Naive thymus-derived CD8-positive, alpha-beta T cell (primary cell): ENCODE measurements around the gene INTS1. TPM values are rescaled to one million over a fixed set of nuclear protein-coding genes. Genes with fewer than 3 reads are reported as not detected.

Experiments used
- ATAC-seq, 2 donors: fragments of 150-1000 bp; cut with Tn5 transposase in 1 of 2; sonication (Bioruptor Pico), chemical (Tn5 transposase) in 1 of 2; 1 replicate in 1 of 2; 2 replicates in 1 of 2; pipeline ENCODE4 v1.10.0; 2021; ENCODE audit warnings: mild to moderate bottlenecking in 2 of 2, moderate library complexity in 2 of 2
- POLR2A ChIA-PET: fragments of 350-600 bp; sonication (Branson Sonifier 250); formaldehyde crosslinking; loops from one replicate; lab custom pipeline; 2021; ENCODE audit warnings: antibody characterized with exemption; lab: Charles Lee
- DNase-seq, 10 donors: peaks; one replicate each; pipeline versions ENCODE4 v3.0.0 to v3.0.0-alpha.2; 2020 to 2022
- H3K27ac Mint-ChIP-seq, 10 donors: one replicate each; pipeline ENCODE4 v1.8.0; 2020 to 2022; ENCODE audit warnings: mild to moderate bottlenecking in 10 of 10, mixed read lengths in 10 of 10, moderate library complexity in 4 of 10, inconsistent platforms in 1 of 10
- H3K27me3 Mint-ChIP-seq, 5 donors: one replicate each; pipeline ENCODE4 v1.8.0; 2021 to 2022; ENCODE audit warnings: mixed read lengths in 5 of 5
- H3K36me3 Mint-ChIP-seq, 3 donors: one replicate each; pipeline ENCODE4 v1.8.0; 2020 to 2022; ENCODE audit warnings: mixed read lengths in 3 of 3, mild to moderate bottlenecking in 2 of 3, inconsistent platforms in 1 of 3
- H3K4me1 Mint-ChIP-seq, 4 donors: one replicate each; pipeline ENCODE4 v1.8.0; 2021 to 2022; ENCODE audit warnings: mixed read lengths in 4 of 4
- H3K4me3 Mint-ChIP-seq, 10 donors: one replicate each; pipeline ENCODE4 v1.8.0; 2020 to 2022; ENCODE audit warnings: mild to moderate bottlenecking in 10 of 10, mixed read lengths in 10 of 10, moderate library complexity in 6 of 10, inconsistent platforms in 1 of 10
- H3K9me3 Mint-ChIP-seq, 9 donors: one replicate each; pipeline ENCODE4 v1.8.0; 2020 to 2022; ENCODE audit warnings: mixed read lengths in 9 of 9, mild to moderate bottlenecking in 3 of 9, inconsistent platforms in 1 of 9, moderate library complexity in 1 of 9
- polyA plus RNA-seq, 3 donors: library from polyadenylated mRNA; unstranded; fragments of 300-500 nt; fragmentation: Illumina TruSeq; gene quantifications; one replicate each; pipeline ENCODE4 v1.2.3, GENCODE V29; 2021
- total RNA-seq, 8 experiments: library from RNA in 2 of 8; stranded (reverse) in 2 of 8; gene quantifications; one replicate each; pipeline ENCODE4 v1.2.3 and lab custom pipeline; 2021 to 2026

Gene INTS1
- total and polyA plus RNA-seq, 5 experiments from 2014 or later: 9.1 to 136 (median 24.6) TPM

- DNase-seq (peak in 9 of 10 donors; percentile 37 to 72 (median 55)), ATAC-seq (peak; percentile 51 to 59)
- no peaks in the 10 kb centered on the region for H3K27me3 Mint-ChIP-seq
- H3K4me1 Mint-ChIP-seq: peaks cover 17 to 42% (median 34%) of the 10 kb centered on the region in 4 donors
- no peaks in the 10 kb centered on the region for H3K9me3 Mint-ChIP-seq
- POLR2A ChIA-PET: interaction anchor here (1.1 to 4.3 kb wide), 8 partner anchors 9 to 821 kb away, joined by 3 to 29 read pairs (median 7); partner anchors contain the start of genes INTS1, PSMG3 and TMEM184A
- H3K27ac Mint-ChIP-seq: peak overlapping the region; percentile 91 to 98 (median 97)
- H3K4me3 Mint-ChIP-seq: peak overlapping the region; percentile 86 to 94 (median 91)
- H3K36me3 Mint-ChIP-seq: peaks cover 0 to 14% (median 0%) of the 10 kb centered on the region in 3 donors
These were observed 28.5 kb upstream of the INTS1 start for GRCh38 chr7:1532456-1533254.

- Mint-ChIP-seq H3K9me3 (no peaks in the 10 kb centered on the region), H3K27ac (peak overlapping the region; percentile 91 to 98 (median 97)), H3K4me1 (peaks cover 17 to 42% (median 34%) of the 10 kb centered on the region in 4 donors), H3K36me3 (peaks cover 0 to 14% (median 0%) of the 10 kb centered on the region in 3 donors), H3K4me3 (peak overlapping the region; percentile 86 to 94 (median 91)), H3K27me3 (no peaks in the 10 kb centered on the region)
- peak in 3 of 10 donors; percentile 16 to 35 (median 34) for DNase-seq
- POLR2A ChIA-PET: interaction anchor here (1.1 to 4.3 kb wide), 6 partner anchors 12 to 568 kb away, joined by 3 to 29 read pairs (median 8); partner anchors contain the start of genes INTS1, PSMG3 and TMEM184A
- peak; percentile 11 to 12 for ATAC-seq
These were observed 27.8 kb upstream of the INTS1 start for GRCh38 chr7:1531979-1532455.

GRCh38 chr7:1531263-1531978 lies 27.2 kb upstream of the INTS1 start:
- POLR2A ChIA-PET: interaction anchor here (1.1 to 4.3 kb wide), 5 partner anchors 12 to 568 kb away, joined by 3 to 29 read pairs (median 9); partner anchors contain the start of genes INTS1 and TMEM184A
- no peaks in the 10 kb centered on the region for H3K9me3 Mint-ChIP-seq
- peaks cover 19 to 39% (median 33%) of the 10 kb centered on the region in 4 donors for H3K4me1 Mint-ChIP-seq
- peak overlapping the region; percentile 86 to 94 (median 91) for H3K4me3 Mint-ChIP-seq
- peak in 9 of 10 donors; percentile 17 to 70 (median 56) for DNase-seq
- H3K36me3 Mint-ChIP-seq: peaks cover 0 to 14% (median 0%) of the 10 kb centered on the region in 3 donors
- ATAC-seq: peak; percentile 39 to 42
- H3K27me3 Mint-ChIP-seq: peaks cover 0 to 4% (median 3%) of the 10 kb centered on the region in 5 donors
- peak overlapping the region; percentile 91 to 98 (median 97) for H3K27ac Mint-ChIP-seq

GRCh38 chr7:1530946-1531262 lies 26.7 kb upstream of the INTS1 start:
- POLR2A ChIA-PET: interaction anchor here (1.1 to 3.9 kb wide), 3 partner anchors 22 to 25 kb away, joined by 5 to 13 read pairs (median 9); partner anchors contain the start of gene TMEM184A
- DNase-seq: peak in 3 of 10 donors; percentile 22 to 55 (median 49)
- peaks cover 0 to 4% (median 3%) of the 10 kb centered on the region in 5 donors for H3K27me3 Mint-ChIP-seq
- no peak overlapping the region for H3K4me3 Mint-ChIP-seq
- peaks cover 0 to 14% (median 0%) of the 10 kb centered on the region in 3 donors for H3K36me3 Mint-ChIP-seq
- H3K4me1 Mint-ChIP-seq: peaks cover 19 to 36% (median 31%) of the 10 kb centered on the region in 4 donors
- no peaks in the 10 kb centered on the region for H3K9me3 Mint-ChIP-seq
- no peak overlapping the region for H3K27ac Mint-ChIP-seq
- ATAC-seq: peak; percentile 42 to 62

GRCh38 chr7:1529383-1530116 lies 25.4 kb upstream of the INTS1 start:
- Mint-ChIP-seq H3K4me3 (peak overlapping the region; percentile 53 to 86 (median 64)), H3K27me3 (peaks cover 0 to 4% (median 3%) of the 10 kb centered on the region in 5 donors), H3K27ac (peak overlapping the region; percentile 66 to 94 (median 86)), H3K9me3 (no peaks in the 10 kb centered on the region), H3K36me3 (peaks cover 0 to 4% (median 0%) of the 10 kb centered on the region in 3 donors), H3K4me1 (peaks cover 18 to 33% (median 28%) of the 10 kb centered on the region in 4 donors)
- no peak for ATAC-seq
- DNase-seq: no peak
- POLR2A ChIA-PET: interaction anchor here (1.1 to 1.6 kb wide), 2 partner anchors 17 to 24 kb away, joined by 5 to 6 read pairs; no protein-coding TSS in a partner anchor

GRCh38 chr7:1526271-1526754 lies 22.1 kb upstream of the INTS1 start:
- ATAC-seq (no peak), DNase-seq (no peak)
- peaks cover 0 to 4% (median 3%) of the 10 kb centered on the region in 5 donors for H3K27me3 Mint-ChIP-seq
- H3K36me3 Mint-ChIP-seq: no peaks in the 10 kb centered on the region
- no peaks in the 10 kb centered on the region for H3K9me3 Mint-ChIP-seq
- no peak overlapping the region for H3K4me3 Mint-ChIP-seq
- peaks cover 0 to 4% (median 3%) of the 10 kb centered on the region in 4 donors for H3K4me1 Mint-ChIP-seq
- H3K27ac Mint-ChIP-seq: no peak overlapping the region
- POLR2A ChIA-PET: no interaction called here

- DNase-seq: no peak
- no peak for ATAC-seq
- Mint-ChIP-seq H3K27ac (peak overlapping the region in 2 of 10 donors; percentile 15 to 38), H3K4me3 (no peak overlapping the region), H3K27me3 (peaks cover 0 to 4% (median 3%) of the 10 kb centered on the region in 5 donors), H3K36me3 (no peaks in the 10 kb centered on the region), H3K4me1 (peaks cover 0 to 4% (median 3%) of the 10 kb centered on the region in 4 donors), H3K9me3 (no peaks in the 10 kb centered on the region)
- POLR2A ChIA-PET: no interaction called here
These were observed 21.2 kb upstream of the INTS1 start for GRCh38 chr7:1525409-1525808.

- H3K27me3 Mint-ChIP-seq: peaks cover 0 to 4% (median 3%) of the 10 kb centered on the region in 5 donors
- H3K4me3 Mint-ChIP-seq: no peak overlapping the region
- DNase-seq: no peak
- H3K36me3 Mint-ChIP-seq: peaks cover 0 to 6% (median 0%) of the 10 kb centered on the region in 3 donors
- POLR2A ChIA-PET: no interaction called here
- peaks cover 0 to 9% (median 0%) of the 10 kb centered on the region in 9 donors for H3K9me3 Mint-ChIP-seq
- peaks cover 0 to 2% (median 0%) of the 10 kb centered on the region in 4 donors for H3K4me1 Mint-ChIP-seq
- no peak for ATAC-seq
- no peak overlapping the region for H3K27ac Mint-ChIP-seq
These were observed 19.7 kb upstream of the INTS1 start for GRCh38 chr7:1523844-1524243.

- POLR2A ChIA-PET: no interaction called here
- DNase-seq: no peak
- Mint-ChIP-seq H3K36me3 (peaks cover 0 to 6% (median 0%) of the 10 kb centered on the region in 3 donors), H3K9me3 (peaks cover 0 to 9% (median 0%) of the 10 kb centered on the region in 9 donors), H3K4me1 (peaks cover 0 to 2% (median 0%) of the 10 kb centered on the region in 4 donors), H3K4me3 (no peak overlapping the region), H3K27me3 (peaks cover 0 to 4% (median 3%) of the 10 kb centered on the region in 5 donors), H3K27ac (no peak overlapping the region)
- ATAC-seq: no peak
These were observed 19.0 kb upstream of the INTS1 start for GRCh38 chr7:1523208-1523607.

GRCh38 chr7:1521456-1521855 lies 17.3 kb upstream of the INTS1 start:
- POLR2A ChIA-PET: no interaction called here
- no peak for ATAC-seq

GRCh38 chr7:1520539-1521234 lies 16.5 kb upstream of the INTS1 start:
- peaks cover 0 to 9% (median 0%) of the 10 kb centered on the region in 9 donors for H3K9me3 Mint-ChIP-seq
- H3K4me3 Mint-ChIP-seq: no peak overlapping the region
- H3K27ac Mint-ChIP-seq: peak overlapping the region in 2 of 10 donors; percentile 44 to 72
- no peaks in the 10 kb centered on the region for H3K4me1 Mint-ChIP-seq
- no peak for ATAC-seq
- H3K36me3 Mint-ChIP-seq: peaks cover 0 to 6% (median 0%) of the 10 kb centered on the region in 3 donors
- no peak for DNase-seq
- POLR2A ChIA-PET: no interaction called here
- no peaks in the 10 kb centered on the region for H3K27me3 Mint-ChIP-seq

More at GRCh38 chr7:1521456-1521855, 17.3 kb upstream of the INTS1 start:
- H3K4me1 Mint-ChIP-seq: no peaks in the 10 kb centered on the region
- no peak for DNase-seq
- H3K4me3 Mint-ChIP-seq: no peak overlapping the region
- H3K9me3 Mint-ChIP-seq: peaks cover 0 to 9% (median 0%) of the 10 kb centered on the region in 9 donors
- H3K36me3 Mint-ChIP-seq: peaks cover 0 to 6% (median 0%) of the 10 kb centered on the region in 3 donors
- peak overlapping the region in 1 of 10 donors; percentile 72 for H3K27ac Mint-ChIP-seq
- H3K27me3 Mint-ChIP-seq: peaks cover 0 to 2% (median 0%) of the 10 kb centered on the region in 5 donors
